Measurements from ENCODE around the gene MAP1LC3C.

- no peak for TF ChIP-seq CTCF (IDR thresholded peaks at IDR 0.05)
- no peak for TF ChIP-seq EZH2 (IDR thresholded peaks at IDR 0.05; ENCODE audit: borderline replicate concordance, insufficient read depth, low read depth, low read length, poor library complexity, severe bottlenecking)
Measured at GRCh38 chr1:241950390-241950789, 48.5 kb downstream of the MAP1LC3C start.
